GM12892 (cell line): ENCODE data around the gene FANCE.

Source experiments
- POLR2A ChIP-seq: IDR thresholded peaks from 2 replicates; pipeline ENCODE4 v1.6.1; 2011; ENCODE audit warnings: low read depth, low read length, control low read depth
- POLR2AphosphoS5 ChIP-seq: IDR thresholded peaks from 2 replicates; pipeline ENCODE4 v1.6.1; 2011; ENCODE audit warnings: low read depth, low read length, control low read depth

DNA sequence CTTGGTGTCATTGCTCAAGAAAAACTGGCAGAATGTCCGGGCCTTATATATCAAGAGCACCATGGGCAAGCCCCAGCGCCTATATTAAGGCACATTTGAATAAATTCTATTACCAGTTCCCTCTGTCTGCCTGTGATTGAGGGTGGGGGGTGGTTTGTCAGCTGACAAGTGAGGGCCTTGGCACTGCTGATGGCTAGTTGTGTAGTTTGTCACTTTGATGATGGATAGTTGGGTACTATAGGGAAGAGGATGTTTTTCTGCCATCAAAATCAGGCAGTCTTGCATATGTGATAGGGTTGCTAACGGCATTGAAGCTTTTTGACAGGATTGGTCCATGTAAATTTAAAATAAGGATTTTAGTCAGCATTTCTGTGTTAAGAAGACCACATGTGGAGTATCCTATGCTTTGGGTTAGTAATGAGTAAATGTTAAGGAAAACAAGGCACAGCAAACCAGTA lies 18.6 kb downstream of the FANCE start:
- TF ChIP-seq POLR2A: no peak; the same call in none of the 2 replicates
- no peak for TF ChIP-seq POLR2AphosphoS5
